Nucleus accumbens (tissue), 56 donors: ENCODE results near the gene USP9X.

Experiments
- DNase-seq, 56 donors: peaks; one replicate each; lab custom pipeline; 2025; lab: John Stamatoyannopoulos, UW

USP9X gene, protein sequence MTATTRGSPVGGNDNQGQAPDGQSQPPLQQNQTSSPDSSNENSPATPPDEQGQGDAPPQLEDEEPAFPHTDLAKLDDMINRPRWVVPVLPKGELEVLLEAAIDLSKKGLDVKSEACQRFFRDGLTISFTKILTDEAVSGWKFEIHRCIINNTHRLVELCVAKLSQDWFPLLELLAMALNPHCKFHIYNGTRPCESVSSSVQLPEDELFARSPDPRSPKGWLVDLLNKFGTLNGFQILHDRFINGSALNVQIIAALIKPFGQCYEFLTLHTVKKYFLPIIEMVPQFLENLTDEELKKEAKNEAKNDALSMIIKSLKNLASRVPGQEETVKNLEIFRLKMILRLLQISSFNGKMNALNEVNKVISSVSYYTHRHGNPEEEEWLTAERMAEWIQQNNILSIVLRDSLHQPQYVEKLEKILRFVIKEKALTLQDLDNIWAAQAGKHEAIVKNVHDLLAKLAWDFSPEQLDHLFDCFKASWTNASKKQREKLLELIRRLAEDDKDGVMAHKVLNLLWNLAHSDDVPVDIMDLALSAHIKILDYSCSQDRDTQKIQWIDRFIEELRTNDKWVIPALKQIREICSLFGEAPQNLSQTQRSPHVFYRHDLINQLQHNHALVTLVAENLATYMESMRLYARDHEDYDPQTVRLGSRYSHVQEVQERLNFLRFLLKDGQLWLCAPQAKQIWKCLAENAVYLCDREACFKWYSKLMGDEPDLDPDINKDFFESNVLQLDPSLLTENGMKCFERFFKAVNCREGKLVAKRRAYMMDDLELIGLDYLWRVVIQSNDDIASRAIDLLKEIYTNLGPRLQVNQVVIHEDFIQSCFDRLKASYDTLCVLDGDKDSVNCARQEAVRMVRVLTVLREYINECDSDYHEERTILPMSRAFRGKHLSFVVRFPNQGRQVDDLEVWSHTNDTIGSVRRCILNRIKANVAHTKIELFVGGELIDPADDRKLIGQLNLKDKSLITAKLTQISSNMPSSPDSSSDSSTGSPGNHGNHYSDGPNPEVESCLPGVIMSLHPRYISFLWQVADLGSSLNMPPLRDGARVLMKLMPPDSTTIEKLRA (N-terminal part only)

DNA sequence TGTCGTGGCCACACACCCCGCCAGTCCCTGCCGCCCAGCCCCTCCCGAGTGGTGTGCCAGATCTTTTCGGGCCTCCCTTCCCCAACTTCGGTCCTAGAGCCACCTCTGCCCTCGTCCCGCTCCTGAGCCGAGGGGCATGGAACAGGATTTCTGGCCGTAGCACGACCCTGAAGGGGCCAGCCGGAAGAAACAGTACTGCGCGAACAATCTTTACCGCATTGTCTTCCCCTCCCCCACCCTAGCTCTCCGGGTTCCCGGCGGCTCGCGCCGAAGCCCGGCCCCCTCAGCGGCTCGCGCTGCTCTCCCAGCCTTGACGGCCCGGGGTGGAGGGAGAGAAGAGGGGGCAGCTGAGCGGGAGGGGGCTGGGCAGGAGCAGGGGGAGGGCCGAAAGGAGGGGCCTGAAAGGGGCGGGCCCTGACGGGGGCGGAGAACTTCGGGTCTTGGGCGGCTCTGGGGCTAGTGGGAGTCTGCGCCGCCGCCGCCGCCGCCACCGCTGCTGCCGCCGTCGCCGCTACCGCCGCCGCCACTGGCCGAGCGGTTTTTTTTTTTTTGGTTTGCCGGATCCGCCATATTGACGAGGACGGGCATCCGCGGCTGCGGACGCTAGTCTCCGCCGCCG is at the start of gene USP9X:
Gene USP9X, plus strand, starts transcription at position 553 of the 619 bp plus-strand sequence. CDS start 38,184 bp downstream, outside the sequence.
- DNase-seq: peak; percentile 6 to 96 (median 85)

DNA sequence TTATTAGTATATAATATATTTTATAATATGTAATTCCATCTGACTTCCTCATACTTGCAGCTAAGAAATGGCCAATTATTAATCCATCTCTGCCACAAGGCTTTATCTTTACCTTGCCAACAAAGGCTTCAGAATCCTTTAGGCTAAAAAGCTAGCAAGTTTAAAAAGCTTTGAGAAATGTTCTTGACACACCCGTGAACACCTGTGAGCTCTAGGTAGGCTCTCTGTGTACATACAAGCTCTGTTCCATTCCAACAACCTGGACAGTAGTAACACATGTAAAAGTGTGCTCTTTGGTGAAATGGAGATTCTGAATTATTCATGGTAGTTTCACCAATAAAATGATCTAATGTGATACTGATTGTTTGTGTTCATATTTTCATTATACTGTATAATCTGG is 49.7 kb upstream of the USP9X start:
- no peak for DNase-seq

DNA sequence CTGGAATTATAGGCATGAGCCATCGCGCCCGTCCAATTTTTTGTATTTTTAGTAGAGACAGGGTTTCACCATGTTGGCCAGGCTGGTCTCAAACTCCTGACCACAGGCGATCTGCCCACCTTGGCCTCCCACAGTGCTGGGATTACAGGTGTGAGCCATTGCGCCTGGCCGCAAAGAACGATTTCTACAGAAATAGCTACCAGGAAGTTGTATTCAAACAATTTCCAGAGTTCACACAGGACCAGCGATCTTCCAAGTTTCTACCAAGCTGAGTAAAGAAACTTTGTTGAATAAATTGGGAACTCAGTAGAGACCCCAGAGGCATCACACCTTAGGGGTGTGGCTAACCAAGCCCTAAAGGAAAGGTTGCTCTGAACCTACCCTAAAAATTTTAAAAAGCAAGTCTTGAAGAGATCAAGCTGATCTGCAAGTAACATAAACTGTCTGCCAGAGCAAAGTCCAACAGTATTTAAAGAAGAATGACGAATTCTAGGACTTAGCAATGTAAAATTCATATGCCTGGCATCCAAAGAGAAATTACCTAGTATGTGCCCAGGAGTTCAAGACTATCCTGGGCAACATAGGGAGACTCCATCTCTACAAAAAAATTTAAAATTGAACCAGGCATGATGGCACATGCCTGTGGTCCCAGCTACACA is 48.4 kb upstream of the USP9X start:
- DNase-seq: no peak

DNA sequence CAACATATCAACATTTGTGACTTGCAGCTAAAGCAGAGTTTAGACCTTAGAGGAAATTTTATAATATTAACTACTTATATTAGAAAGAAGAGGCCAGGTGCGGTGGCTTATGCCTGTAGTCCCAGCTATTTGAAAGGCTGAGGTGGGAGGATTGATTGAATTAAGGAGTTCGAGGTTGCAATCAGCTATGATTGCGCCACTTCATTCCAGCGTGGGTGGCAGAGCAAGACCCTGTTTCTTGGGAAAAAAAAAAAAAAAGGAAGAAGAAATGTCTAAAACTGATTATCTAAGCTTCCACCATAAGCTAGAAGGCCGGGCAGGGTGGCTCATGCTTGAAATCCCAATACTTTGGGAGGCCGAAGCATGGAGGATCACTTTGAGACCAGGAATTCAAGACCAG is 42.0 kb upstream of the USP9X start:
- no peak for DNase-seq

DNA sequence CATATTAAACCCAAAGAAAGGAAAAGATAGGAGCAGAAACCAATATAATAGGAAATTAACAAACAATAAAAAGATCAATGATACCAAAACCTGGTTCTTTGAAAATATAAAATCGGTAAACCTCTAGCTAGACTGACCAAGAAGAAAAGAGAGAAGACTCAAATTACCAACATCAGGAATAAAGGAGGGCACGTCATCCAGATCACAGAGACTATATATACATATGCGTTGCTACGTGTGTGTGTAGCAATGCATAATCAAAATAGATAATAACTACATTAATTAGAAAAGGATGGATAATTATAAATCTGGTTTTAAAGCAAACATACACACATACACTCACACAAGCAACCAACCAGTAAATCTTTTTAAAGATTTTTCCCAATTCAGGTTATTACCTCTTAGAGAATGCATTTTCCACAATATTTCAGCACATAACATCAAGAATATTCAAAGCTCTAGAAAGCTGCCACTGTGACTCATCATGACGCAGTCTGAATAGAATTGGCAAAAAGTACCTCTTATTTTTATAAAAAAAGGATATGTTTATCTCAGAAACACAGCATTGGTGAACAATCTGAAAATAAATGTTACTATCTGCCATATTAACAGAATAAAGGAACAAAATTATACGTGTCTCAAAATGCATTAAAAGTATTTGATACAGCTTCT is 41.4 kb upstream of the USP9X start:
- no peak for DNase-seq

DNA sequence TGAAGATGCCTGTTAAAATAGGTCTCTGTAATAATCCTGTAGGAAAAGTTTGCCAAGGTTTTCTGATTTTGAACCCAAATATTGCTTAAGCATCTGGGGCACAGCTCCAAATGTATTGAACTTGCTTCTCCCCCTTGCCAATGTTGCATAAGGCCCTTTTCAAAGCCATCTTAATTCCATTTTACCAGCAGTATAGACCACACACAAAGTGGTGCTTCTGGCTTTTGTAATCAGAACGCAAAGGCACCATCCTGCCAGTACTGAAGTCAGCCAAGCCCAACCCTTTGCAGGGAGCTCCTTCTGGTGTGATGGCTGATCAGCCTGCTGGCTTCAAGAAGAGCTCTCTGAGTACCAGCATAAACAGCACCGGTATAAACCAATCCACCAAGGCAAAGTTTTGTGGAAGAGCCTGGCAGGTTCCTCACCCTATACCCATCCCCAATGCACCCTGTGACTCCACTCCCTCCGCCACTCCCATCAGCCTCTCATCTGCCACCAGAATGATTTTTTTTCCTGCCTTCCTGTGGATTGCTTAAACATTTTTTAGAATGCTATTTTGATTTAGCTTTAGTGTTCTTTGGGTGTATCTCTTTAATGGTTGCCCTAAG is 39.2 kb upstream of the USP9X start:
- DNase-seq: peak in 2 of 56 donors; percentile 0

DNA sequence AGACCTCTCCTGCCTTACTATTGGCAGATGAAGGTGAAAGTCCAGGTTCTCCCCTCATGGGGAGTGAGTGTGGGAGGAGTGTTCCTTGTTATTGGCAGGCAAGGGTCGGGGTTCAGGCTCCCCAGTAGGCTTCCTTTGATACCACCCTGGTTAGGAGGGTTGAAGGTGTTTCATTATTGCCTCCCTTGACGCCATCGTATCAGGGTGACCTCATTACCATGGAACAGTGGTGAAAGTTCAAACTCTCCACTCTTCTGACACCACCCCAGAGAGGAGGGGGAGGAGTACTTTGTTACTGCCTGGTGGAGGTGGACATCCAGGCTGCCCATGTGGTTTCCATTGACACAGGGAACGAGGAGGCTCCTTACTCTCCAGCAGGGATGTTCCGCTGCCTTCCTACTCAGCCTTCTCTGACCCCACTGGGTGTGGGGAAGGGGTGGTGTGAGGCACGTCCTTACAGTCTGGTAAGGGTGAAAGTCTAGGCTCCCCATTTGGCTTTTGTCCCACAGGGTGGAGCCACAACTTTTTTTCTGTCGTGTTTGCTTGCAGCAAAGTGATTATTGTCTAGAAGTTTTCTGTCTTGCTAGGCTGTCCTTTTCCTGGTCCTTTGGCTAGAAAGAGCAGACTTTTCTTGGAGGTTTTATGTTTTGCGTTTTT is 37.2 kb upstream of the USP9X start:
- no peak for DNase-seq

DNA sequence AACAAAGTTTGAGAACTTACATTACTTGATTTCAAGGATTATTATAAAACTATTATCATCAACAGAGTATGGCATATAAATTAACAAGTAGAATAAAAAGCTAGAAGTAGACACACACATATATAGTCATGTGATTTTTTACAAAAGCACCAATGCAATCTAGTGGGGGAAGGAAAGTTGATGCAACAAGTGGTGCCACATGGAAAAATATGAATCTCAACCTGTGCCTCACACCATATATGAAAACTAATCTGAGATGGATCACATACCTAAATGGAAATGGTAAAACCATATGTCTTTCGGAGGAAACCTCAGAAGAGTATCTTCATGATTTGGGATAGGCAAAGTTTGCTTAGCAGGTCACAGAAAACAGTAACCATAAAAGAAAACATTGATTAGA is 34.9 kb upstream of the USP9X start:
- DNase-seq: no peak

DNA sequence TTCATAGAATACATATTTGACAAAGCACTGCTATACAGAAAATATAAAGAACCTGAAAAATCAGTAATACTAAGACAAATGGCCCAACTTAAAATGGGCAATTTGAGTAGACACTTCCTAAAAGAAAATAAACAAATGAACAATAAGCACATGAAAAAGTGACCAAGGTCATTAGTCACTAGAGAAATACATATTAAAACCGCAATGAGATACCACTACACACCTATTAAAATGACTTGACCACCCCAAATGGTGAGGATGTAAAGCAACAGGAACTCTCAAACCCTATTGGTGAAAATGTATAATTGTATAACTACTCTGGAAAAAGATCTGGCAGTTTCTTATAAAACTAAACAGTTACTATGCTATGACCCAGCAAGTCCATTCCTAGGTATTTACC is 34.0 kb upstream of the USP9X start:
- DNase-seq: no peak

DNA sequence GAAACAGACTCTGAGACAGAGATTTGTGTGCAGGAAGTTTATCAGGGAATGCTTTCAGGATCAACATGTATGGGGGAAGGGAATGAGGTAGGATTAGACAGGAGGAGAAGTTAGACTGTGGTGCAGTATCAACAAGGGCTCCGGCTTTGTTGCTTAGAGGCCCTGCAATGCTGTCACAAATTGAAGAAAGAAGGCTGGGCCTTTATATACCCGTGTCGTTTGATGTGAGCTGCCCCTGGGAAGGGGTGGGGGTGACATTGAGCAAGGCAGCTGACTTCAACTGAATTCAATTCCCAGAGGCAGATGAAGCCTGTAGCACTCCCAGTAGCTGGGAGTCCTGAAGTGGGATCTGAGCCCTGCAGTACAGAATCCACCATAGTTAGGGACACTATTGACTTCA is 29.5 kb upstream of the USP9X start:
- no peak for DNase-seq

DNA sequence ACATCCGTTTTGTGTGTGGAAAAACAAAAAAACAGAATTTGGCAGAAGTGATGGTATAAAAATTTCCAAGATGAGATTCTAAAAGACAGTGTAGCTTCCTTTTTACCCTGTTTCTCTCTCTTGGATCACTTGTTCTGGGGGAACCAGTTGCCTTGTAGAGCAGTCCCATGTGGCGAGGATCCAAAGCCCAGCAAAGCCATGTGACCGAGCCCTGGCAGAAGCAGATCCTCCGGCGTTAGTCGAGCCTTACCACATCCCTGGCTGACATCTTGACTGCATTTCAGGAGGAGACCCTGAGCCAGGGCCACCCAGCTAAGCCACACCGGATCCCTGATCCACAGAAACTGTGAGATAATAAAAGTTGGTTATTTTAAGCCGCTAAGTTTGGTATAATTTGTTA is 22.0 kb upstream of the USP9X start:
- peak in 2 of 56 donors; percentile 0 for DNase-seq

DNA sequence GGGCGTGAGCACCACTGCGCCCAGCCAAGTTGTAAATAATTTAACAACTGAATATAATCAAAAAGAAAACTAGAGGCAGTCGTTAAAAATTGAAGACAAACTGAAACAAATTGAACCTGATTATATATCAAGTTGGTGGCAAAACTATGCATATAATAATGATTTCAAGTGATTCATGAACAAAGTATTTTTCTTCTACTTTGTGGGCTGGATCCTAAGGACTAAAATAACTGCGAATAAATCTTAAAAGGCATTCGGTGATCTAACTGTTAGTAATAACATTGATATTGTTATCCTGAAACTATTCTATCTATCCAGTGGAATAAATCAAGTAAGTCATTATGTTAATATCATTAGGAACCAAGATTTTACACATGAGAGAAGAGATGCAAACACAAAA is 21.2 kb upstream of the USP9X start:
- DNase-seq: no peak

DNA sequence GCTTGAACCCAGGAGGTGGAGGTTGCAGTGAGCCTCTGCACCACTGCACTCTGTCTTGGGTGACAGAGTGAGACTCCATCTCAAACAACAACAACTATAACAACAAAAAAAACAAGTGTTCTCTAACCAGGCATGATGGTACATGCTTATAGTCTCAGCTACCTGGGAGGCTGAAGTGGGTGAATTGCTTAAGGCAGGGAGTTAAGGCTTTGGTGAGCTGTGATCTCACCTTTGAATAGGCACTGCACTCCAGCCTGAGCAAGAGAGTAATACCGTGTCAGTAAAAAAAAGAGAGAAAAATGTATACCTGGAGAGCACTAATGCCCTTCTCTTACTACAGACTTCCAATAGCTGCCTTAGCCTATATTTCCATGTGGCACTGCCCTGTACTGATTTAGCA is 18.9 kb upstream of the USP9X start:
- no peak for DNase-seq

DNA sequence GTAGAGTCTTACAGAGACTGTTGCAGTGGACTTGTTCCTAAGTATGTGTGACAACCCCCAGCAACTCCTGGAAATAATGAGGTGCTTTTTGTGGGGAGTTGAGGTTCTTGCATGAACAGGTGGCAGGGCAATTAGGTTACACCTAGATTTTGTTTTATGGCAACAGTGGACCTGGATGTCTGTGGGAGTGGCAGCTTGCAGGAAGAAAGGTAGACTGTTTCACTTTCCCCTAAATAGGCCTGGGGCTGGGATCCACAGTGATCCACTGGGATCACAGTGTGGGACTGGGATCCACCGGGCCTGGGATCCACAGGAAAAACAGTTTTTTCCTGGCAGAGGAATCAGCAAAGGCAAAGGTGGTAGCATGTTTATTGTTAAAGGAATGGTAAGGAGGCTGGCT is 18.3 kb upstream of the USP9X start:
- DNase-seq: no peak

DNA sequence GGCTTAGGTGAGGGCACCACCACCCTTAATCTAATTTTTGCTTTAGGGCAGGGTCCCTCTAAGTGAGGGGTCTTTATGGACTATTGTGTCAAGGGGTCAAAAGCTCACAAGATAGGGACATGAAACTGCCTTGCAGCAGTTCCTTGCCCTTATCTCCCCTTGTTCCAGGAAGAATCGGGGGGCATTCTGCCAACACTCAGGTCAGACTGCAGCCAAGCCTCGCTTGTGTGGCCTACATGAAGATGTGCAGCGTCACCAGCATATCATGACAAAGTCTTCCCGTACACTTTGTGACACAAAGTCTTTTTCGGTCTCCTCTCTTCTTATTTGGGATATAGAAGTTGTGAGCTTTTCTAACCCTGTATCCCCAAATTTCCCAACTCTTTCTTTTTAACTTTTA is 17.5 kb upstream of the USP9X start:
- no peak for DNase-seq

DNA sequence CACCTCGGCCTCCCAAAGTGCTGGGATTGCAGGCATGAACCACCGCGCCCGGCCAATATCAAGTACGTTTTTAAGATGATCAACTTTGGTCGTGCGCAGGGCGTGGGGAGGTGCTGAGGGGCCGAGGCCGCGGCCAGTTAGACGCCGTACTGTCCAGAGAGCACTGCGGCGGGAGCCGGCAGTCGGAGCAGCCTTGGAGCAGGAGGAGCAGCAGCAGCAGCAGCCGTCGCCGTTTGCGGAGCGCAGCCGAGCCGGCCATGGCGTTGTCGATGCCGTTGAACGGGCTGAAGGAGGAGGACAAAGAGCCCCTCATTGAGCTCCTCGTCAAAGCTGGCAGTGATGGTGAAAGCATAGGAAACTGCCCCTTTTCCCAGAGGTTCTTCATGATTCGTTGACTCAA is 8.5 kb upstream of the USP9X start:
- DNase-seq: no peak

DNA sequence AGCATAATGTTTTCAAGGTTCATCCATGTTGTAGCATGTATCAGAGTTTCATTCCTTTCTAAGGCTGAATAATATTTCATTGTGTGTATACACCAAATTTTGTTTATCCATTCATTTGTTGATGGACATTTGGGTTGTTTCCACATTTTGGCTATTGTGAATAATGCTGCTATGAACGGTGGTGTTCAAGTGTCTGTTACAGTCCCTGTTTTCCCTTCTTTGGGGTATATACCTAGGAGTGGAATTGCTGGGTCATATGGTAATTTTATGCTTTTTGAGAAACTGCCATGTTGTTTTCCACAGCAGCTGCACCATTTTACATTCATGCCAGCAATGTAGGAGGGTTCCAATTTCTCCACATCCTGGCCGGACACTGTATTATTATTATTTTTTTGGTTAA is 3.4 kb upstream of the USP9X start:
- DNase-seq: no peak

DNA sequence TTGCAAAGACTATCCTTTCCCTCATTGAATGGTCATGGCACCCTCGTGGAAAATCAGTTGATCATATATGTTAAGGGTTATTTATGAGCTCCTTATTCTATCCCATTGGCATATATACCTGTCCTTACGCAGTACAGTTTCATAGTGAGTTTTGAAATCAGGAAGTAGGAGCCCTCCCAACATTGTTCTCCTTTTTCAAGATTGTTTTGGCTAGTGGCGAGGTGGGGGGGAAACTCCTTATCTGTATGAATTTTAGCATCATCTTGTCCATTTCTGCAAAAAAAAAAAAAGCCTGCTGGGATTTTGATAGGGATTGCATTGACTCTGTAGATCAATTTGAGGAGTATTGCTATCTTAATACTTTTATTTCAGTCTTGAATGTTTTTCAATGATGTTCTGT is 2.5 kb upstream of the USP9X start:
- DNase-seq: no peak
